GM23248 (cell line): Measurements from ENCODE around the gene APBB1IP.

ENCODE experiments used
- EZH2 ChIP-seq: fragments of 200-600 bp; sonication (generic); IDR thresholded peaks from 2 replicates; pipeline ENCODE4 v1.6.1; 2018; ENCODE audit warnings: antibody characterized with exemption, mild to moderate bottlenecking; ENCODE audit not compliant: insufficient read depth, poor library complexity, severe bottlenecking
- EZH2phosphoT487 ChIP-seq: fragments of 200-600 bp; sonication (generic); IDR thresholded peaks from 2 replicates; pipeline ENCODE4 v1.6.1; 2018; ENCODE audit warnings: antibody characterized with exemption, moderate library complexity, mild to moderate bottlenecking, low read depth; ENCODE audit not compliant: insufficient read depth

GRCh38 chr10:26506736-26507135 is 68.6 kb downstream of the APBB1IP start:
- TF ChIP-seq EZH2phosphoT487 (no peak), EZH2 (no peak)
